Measurements from ENCODE around the gene ST6GAL1.

ST6GAL1 gene

GRCh38 chr3:187088701-187089100, 158.4 kb downstream of the ST6GAL1 start:
- Histone ChIP-seq H4K20me1 (ENCODE audit: insufficient read depth, low read length) (no peaks in the 10 kb centered on the region), H3K27me3 (ENCODE audit: insufficient read depth, low read length, poor library complexity) (peaks cover 7% of the 10 kb centered on the region), H3K4me2 (ENCODE audit: insufficient read depth, low read length) (no peak overlapping the region), H3K79me2 (ENCODE audit: insufficient read depth, low read length) (no peaks in the 10 kb centered on the region), H3K36me3 (ENCODE audit: insufficient read depth, low read length) (no peaks in the 10 kb centered on the region), H2AFZ (ENCODE audit: low read depth, low read length) (no peak overlapping the region), H3K4me1 (ENCODE audit: insufficient read depth, low read length) (no peaks in the 10 kb centered on the region), H3K27ac (ENCODE audit: low read length) (no peak overlapping the region), H3K9me3 (ENCODE audit: insufficient read depth, low read length, severe bottlenecking) (no peaks in the 10 kb centered on the region), H3K4me3 (ENCODE audit: low read depth in 1 of 2, low read length in 2 of 2) (no peak overlapping the region), H3K9ac (ENCODE audit: low read depth, low read length) (no peak overlapping the region)
- DNase-seq (no peak), ATAC-seq (ENCODE audit: insufficient read depth, low read depth) (no peak)
- TF ChIP-seq CTCF (IDR thresholded peaks at IDR 0.05; ENCODE audit: borderline replicate concordance, extremely low read depth, low read length, poor library complexity, severe bottlenecking) (no peak), EZH2 (IDR thresholded peaks at IDR 0.05; ENCODE audit: borderline replicate concordance, low read depth, low read length, severe bottlenecking) (no peak)

GRCh38 chr3:187093320-187093719, 163.0 kb downstream of the ST6GAL1 start:
- H3K27me3 ChIP-seq (ENCODE audit: insufficient read depth, low read length, poor library complexity) = no peaks in the 10 kb centered on the region
- H3K9me3 ChIP-seq (ENCODE audit: insufficient read depth, low read length, severe bottlenecking) = peaks cover 5% of the 10 kb centered on the region
- DNase-seq (no peak), ATAC-seq (ENCODE audit: insufficient read depth, low read depth) (no peak)
- H3K36me3 ChIP-seq (ENCODE audit: insufficient read depth, low read length) = no peaks in the 10 kb centered on the region
- no peaks in the 10 kb centered on the region for H4K20me1 ChIP-seq (ENCODE audit: insufficient read depth, low read length)
- H2AFZ ChIP-seq (ENCODE audit: low read depth, low read length) = no peak overlapping the region
- TF ChIP-seq EZH2 (IDR thresholded peaks at IDR 0.05; ENCODE audit: borderline replicate concordance, low read depth, low read length, severe bottlenecking) (no peak), CTCF (IDR thresholded peaks at IDR 0.05; ENCODE audit: borderline replicate concordance, extremely low read depth, low read length, poor library complexity, severe bottlenecking) (no peak)
- H3K4me1 ChIP-seq (ENCODE audit: insufficient read depth, low read length) = no peaks in the 10 kb centered on the region
- no peak overlapping the region for H3K27ac ChIP-seq (ENCODE audit: low read length)
- H3K4me2 ChIP-seq (ENCODE audit: insufficient read depth, low read length) = no peak overlapping the region
- no peak overlapping the region for H3K4me3 ChIP-seq (ENCODE audit: low read depth in 1 of 2, low read length in 2 of 2)
- H3K9ac ChIP-seq (ENCODE audit: low read depth, low read length) = no peak overlapping the region
- no peaks in the 10 kb centered on the region for H3K79me2 ChIP-seq (ENCODE audit: insufficient read depth, low read length)

- Histone ChIP-seq H3K4me2 (ENCODE audit: insufficient read depth, low read length) (no peak overlapping the region), H2AFZ (ENCODE audit: low read depth, low read length) (no peak overlapping the region), H3K36me3 (ENCODE audit: insufficient read depth, low read length) (no peaks in the 10 kb centered on the region), H3K27ac (ENCODE audit: low read length) (no peak overlapping the region), H4K20me1 (ENCODE audit: insufficient read depth, low read length) (no peaks in the 10 kb centered on the region), H3K27me3 (ENCODE audit: insufficient read depth, low read length, poor library complexity) (no peaks in the 10 kb centered on the region), H3K79me2 (ENCODE audit: insufficient read depth, low read length) (no peaks in the 10 kb centered on the region), H3K9ac (ENCODE audit: low read depth, low read length) (no peak overlapping the region), H3K9me3 (ENCODE audit: insufficient read depth, low read length, severe bottlenecking) (peaks cover 5% of the 10 kb centered on the region), H3K4me1 (ENCODE audit: insufficient read depth, low read length) (no peaks in the 10 kb centered on the region; the same call in 1 of the 2 replicates), H3K4me3 (ENCODE audit: low read depth in 1 of 2, low read length in 2 of 2) (no peak overlapping the region)
- TF ChIP-seq CTCF (IDR thresholded peaks at IDR 0.05; ENCODE audit: borderline replicate concordance, extremely low read depth, low read length, poor library complexity, severe bottlenecking) = no peak
- TF ChIP-seq EZH2 (IDR thresholded peaks at IDR 0.05; ENCODE audit: borderline replicate concordance, low read depth, low read length, severe bottlenecking) = no peak
- no peak for DNase-seq
- no peak for ATAC-seq (ENCODE audit: insufficient read depth, low read depth)
These were observed 168.7 kb downstream of the ST6GAL1 start for GRCh38 chr3:187098923-187099512.

All from DND-41 (cell line).